GM12878 (cell line): ENCODE results near the gene CFAP20. TPM values are rescaled to one million over a fixed set of nuclear protein-coding genes. Genes with fewer than 3 reads are reported as not detected.
A peak's percentile ranks its signal among the peaks of the same experiment; 100 is the strongest.

Experiments
- ATAC-seq: fragments of 200-7000 bp; cut with Tn5 transposase; 3 replicates; pipeline ENCODE4 v1.9.1; 2020; ENCODE audit warnings: mild to moderate bottlenecking, moderate library complexity
- BruUV-seq: library from RNA; stranded (reverse); fragments of 400-500 nt; replicated peaks from 2 replicates; lab custom pipeline; 2021; lab: Mats Ljungman, UMichigan
- CTCF ChIA-PET: fragments of 300-600 bp; sonication (Branson Sonifier 250); formaldehyde crosslinking; extraction: SDS; loops from one replicate; lab custom pipeline; 2021; ENCODE audit warnings: inconsistent platforms; lab: Yijun Ruan, JAX
- POLR2A ChIA-PET: fragments of 350-600 bp; formaldehyde crosslinking; extraction: SDS; loops from one replicate; lab custom pipeline; 2021; ENCODE audit warnings: inconsistent platforms; lab: Charles Lee
- RAD21 ChIA-PET: fragments of 300-600 bp; sonication (Branson Sonifier 250); formaldehyde crosslinking; loops from one replicate; lab custom pipeline; 2023; ENCODE audit warnings: antibody characterized with exemption; ENCODE audit not compliant: unreplicated experiment; lab: Charles Lee
- SMC1A ChIA-PET: fragments of 300-600 bp; sonication (Branson Sonifier 250); formaldehyde crosslinking; loops from one replicate; lab custom pipeline; 2023; ENCODE audit not compliant: unreplicated experiment, uncharacterized antibody; lab: Charles Lee
- DNase-seq: peaks from one replicate; pipeline ENCODE4 v3.0.0-alpha.2; 2011; ENCODE audit warnings: low read depth, low spot score
- FAIRE-seq: peaks from 3 replicates; lab custom pipeline; 2011; peaks lifted over from hg19 to GRCh38; lab: Jason Lieb, UNC
- H2AFZ ChIP-seq: 2 replicates; pipeline ENCODE4 v1.6.0; 2011; ENCODE audit warnings: low read depth, low read length, control low read depth; ENCODE audit not compliant: control insufficient read depth
- H3K27ac ChIP-seq: 2 replicates; pipeline ENCODE4 v1.5.1; 2011; ENCODE audit warnings: control low read depth; ENCODE audit not compliant: control insufficient read depth, insufficient read depth
- H3K27me3 ChIP-seq, 2 experiments: replicated peaks in 1 of 2; 2 replicates each; pipeline versions ENCODE4 v1.6.0 to v1.6.1; 2011; ENCODE audit warnings: low read length in 1 of 2; ENCODE audit not compliant: control insufficient read depth in 2 of 2, insufficient read depth in 2 of 2
- H3K36me3 ChIP-seq, 2 experiments: 2 replicates each; pipeline ENCODE4 v1.5.1; 2011; ENCODE audit warnings: low read length in 1 of 2; ENCODE audit not compliant: control insufficient read depth in 2 of 2, insufficient read depth in 2 of 2
- H3K4me1 ChIP-seq: 2 replicates; pipeline ENCODE4 v1.6.1; 2011; ENCODE audit warnings: mild to moderate bottlenecking, low read length, moderate library complexity, mixed read lengths; ENCODE audit not compliant: control insufficient read depth, insufficient read depth
- H3K4me2 ChIP-seq: 2 replicates; pipeline ENCODE4 v1.6.0; 2011; ENCODE audit warnings: control low read depth; ENCODE audit not compliant: control insufficient read depth, insufficient read depth
- H3K4me3 ChIP-seq: fragments of 200-600 bp; sonication (generic); 2 replicates; pipeline ENCODE4 v1.5.1; 2016
- H3K79me2 ChIP-seq: 2 replicates; pipeline ENCODE4 v1.6.0; 2011; ENCODE audit warnings: low read length; ENCODE audit not compliant: control insufficient read depth, insufficient read depth
- H3K9ac ChIP-seq: 2 replicates; pipeline ENCODE4 v1.8.0; 2011; ENCODE audit warnings: low read length, control low read depth, mixed read lengths; ENCODE audit not compliant: control insufficient read depth, insufficient read depth
- H3K9me3 ChIP-seq: replicated peaks from 3 replicates; pipeline ENCODE4 v1.5.1; 2011; ENCODE audit warnings: mild to moderate bottlenecking, low read length; ENCODE audit not compliant: control insufficient read depth, insufficient read depth
- H4K20me1 ChIP-seq: 2 replicates; pipeline ENCODE4 v1.6.0; 2011; ENCODE audit not compliant: control insufficient read depth, insufficient read depth
- CEBPZ ChIP-seq: fragments of 150-350 bp; IDR thresholded peaks from 2 replicates; pipeline ENCODE4 v1.6.1; 2016; ENCODE audit warnings: low read depth, low read length
- CHD1 ChIP-seq: IDR thresholded peaks from 2 replicates; pipeline ENCODE4 v1.6.1; 2012; ENCODE audit warnings: low read depth, low read length, improper control_type of control experiment
- CHD2 ChIP-seq: IDR thresholded peaks from 2 replicates; pipeline ENCODE4 v1.6.1; 2011; ENCODE audit warnings: low read depth, low read length, improper control_type of control experiment, borderline replicate concordance
- EGR1 ChIP-seq, 2 experiments: IDR thresholded peaks; 1 replicate in 1 of 2; 2 replicates in 1 of 2; pipeline ENCODE4 v1.6.1; 2011 to 2012; ENCODE audit warnings: low read depth in 2 of 2, low read length in 2 of 2, borderline replicate concordance in 1 of 2, mild to moderate bottlenecking in 1 of 2, moderate library complexity in 1 of 2
- EP300 ChIP-seq, 2 experiments: fragments of 150-350 bp in 1 of 2; IDR thresholded peaks; 2 replicates each; pipeline ENCODE4 v1.6.1; 2011 to 2012; ENCODE audit warnings: low read depth in 2 of 2, low read length in 2 of 2, borderline replicate concordance in 1 of 2, improper control_type of control experiment in 1 of 2, inconsistent platforms in 1 of 2; ENCODE audit not compliant: control insufficient read depth in 1 of 2
- EZH2 ChIP-seq: IDR thresholded peaks from 2 replicates; pipeline ENCODE4 v1.6.1; 2012; ENCODE audit warnings: low read depth, mild to moderate bottlenecking, control low read depth, inconsistent platforms, low read length, borderline replicate concordance; ENCODE audit not compliant: control insufficient read depth
- JUND ChIP-seq: IDR thresholded peaks from 2 replicates; pipeline ENCODE4 v1.6.1; 2012; ENCODE audit warnings: low read depth, mild to moderate bottlenecking, low read length, improper control_type of control experiment, moderate library complexity
- MTA3 ChIP-seq: IDR thresholded peaks from 2 replicates; pipeline ENCODE4 v1.6.1; 2012; ENCODE audit warnings: low read length, inconsistent platforms, borderline replicate concordance
- STAT1 ChIP-seq: fragments of 450-650 bp; conservative IDR thresholded peaks from 2 replicates; pipeline ENCODE4 v1.6.1; 2014; ENCODE audit warnings: antibody characterized with exemption, mild to moderate bottlenecking
- ZSCAN29 ChIP-seq: fragments of 450-650 bp; IDR thresholded peaks from 2 replicates; pipeline ENCODE4 v1.6.1; 2017; ENCODE audit warnings: mild to moderate bottlenecking, moderate library complexity
- WGBS: methylation state at CpG from one replicate; pipeline ENCODE4 v1.1.6; 2016; ENCODE audit warnings: low lambda C conversion rate; ENCODE audit not compliant: insufficient replicate concordance, insufficient coverage; ENCODE audit errors: missing lambda C conversion rate; 5-methylcytosine and 5-hydroxymethylcytosine counted together
- in situ Hi-C: fragments of 300-500 bp; cut with MboI; formaldehyde crosslinking; loops from 9 replicates; pipeline ENCODE4 v1.14.3; 2018; ENCODE audit warnings: mixed read lengths
- intact Hi-C: fragments of 100-400 bp; cut with micrococcal nuclease; formaldehyde crosslinking; loops from one replicate; pipeline ENCODE4 v1.14.2; 2022; ENCODE audit not compliant: unreplicated experiment
- polyA plus RNA-seq, 11 experiments: library from polyadenylated mRNA; depleted of rRNA in 4 of 11; unstranded in 6 of 11; stranded (reverse) in 5 of 11; fragments of >200 nt; fragmentation: Nextera tagmentation in 4 of 11; fragmentation: Illumina TruSeq in 1 of 11; extraction: Ambion mirVana in 4 of 11; extraction: Trizol in 1 of 11; gene quantifications; 1 replicate in 1 of 11; 2 replicates in 10 of 11; pipeline versions ENCODE4 v1.2.1 to v1.2.3, GENCODE V29; 2011 to 2016; ENCODE audit warnings: inconsistent platforms in 2 of 11, missing spikeins in 2 of 11, low read depth in 1 of 11
- total RNA-seq, 4 experiments: library from RNA; depleted of rRNA in 3 of 4; stranded (reverse); fragments of >200 nt in 3 of 4; fragmentation: Illumina TruSeq in 1 of 4; extraction: Trizol in 1 of 4; gene quantifications; 2 replicates each; pipeline versions ENCODE4 v1.2.1 to v1.2.3, GENCODE V29; 2013 to 2021

Gene CFAP20
- total and polyA plus RNA-seq, 10 of the 15 experiments (the other 5 are each of a cell fraction or from before 2014, with no cell fraction given), result 10.9 to 61.7 (median 46.2) TPM

DNA sequence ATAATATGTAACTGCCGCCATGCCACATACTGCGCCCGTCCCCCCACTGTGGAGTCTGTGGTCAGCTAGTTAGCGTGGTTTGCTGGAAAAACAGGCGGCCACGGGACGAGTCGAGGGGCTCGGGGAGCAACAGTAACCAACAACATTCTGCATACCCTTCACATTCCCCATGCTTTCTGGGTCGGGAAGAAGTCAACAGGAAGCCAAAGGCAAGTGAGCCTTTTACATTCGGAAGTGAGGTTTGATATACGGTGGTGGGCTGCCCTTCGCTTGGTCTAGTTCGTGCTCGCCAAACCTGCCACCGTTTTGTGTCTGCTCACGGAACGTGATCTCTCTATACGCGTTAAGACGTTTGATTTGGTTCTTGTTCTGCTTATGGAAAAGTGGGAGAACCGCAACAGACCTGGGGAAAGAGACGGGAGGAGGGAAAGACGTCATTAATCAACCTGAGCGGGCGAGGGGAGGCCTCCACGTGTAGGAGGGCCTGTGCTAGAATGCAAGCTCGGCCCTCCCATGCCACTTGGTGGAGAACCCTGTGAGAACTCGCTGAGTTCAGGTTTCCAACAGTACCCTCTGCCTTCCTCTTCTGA is 28.9 kb upstream of the CFAP20 start:
- RAD21 ChIA-PET, result no interaction called here
- H3K4me2 ChIP-seq, result no peak overlapping the region
- WGBS, result 90% methylated on average over 29 of the region's 29 CpGs

GRCh38 chr16:58157239-58157638 is 28.1 kb upstream of the CFAP20 start:
- in situ Hi-C loops, result no loop called here
- FAIRE-seq (no peak), ATAC-seq (no peak), DNase-seq (no peak)
- ChIA-PET SMC1A (interaction anchor here (2.0 kb wide), 1 partner anchor 30 kb away, joined by 7 read pairs; no protein-coding TSS in a partner anchor), CTCF (no interaction called here), POLR2A (interaction anchor here (0.6 kb wide), 2 partner anchors 441 to 470 kb away, joined by 3 read pairs; no protein-coding TSS in a partner anchor), RAD21 (interaction anchor here (0.8 to 1.6 kb wide), 4 partner anchors 27 to 37 kb away, joined by 3 to 6 read pairs (median 4); no protein-coding TSS in a partner anchor)
- Histone ChIP-seq H4K20me1 (no peaks in the 10 kb centered on the region), H3K4me3 (no peak overlapping the region), H3K4me1 (no peaks in the 10 kb centered on the region), H3K36me3 (peaks cover 12 to 13% of the 10 kb centered on the region in 2 experiments; a peak in 3 of 4 replicates), H3K79me2 (no peaks in the 10 kb centered on the region), H3K9ac (no peak overlapping the region), H3K9me3 (no peaks in the 10 kb centered on the region), H3K27me3 (no peaks in the 10 kb centered on the region), H2AFZ (no peak overlapping the region), H3K4me2 (no peak overlapping the region), H3K27ac (no peak overlapping the region)
- 30% methylated on average over 2 of the region's 2 CpGs for WGBS
- no TSS peak for BruUV-seq
- intact Hi-C loops, result no loop called here
- TF ChIP-seq EP300 (IDR thresholded peaks at IDR 0.05; ENCODE audit: borderline replicate concordance in 1 of 2, control insufficient read depth in 1 of 2, low read depth in 2 of 2, low read length in 2 of 2) (no peak), CHD2 (no peak), EZH2 (no peak), CEBPZ (no peak), ZSCAN29 (no peak), STAT1 (no peak), CHD1 (no peak), JUND (no peak)

More for the DNA sequence above, 28.9 kb upstream of the CFAP20 start:
- FAIRE-seq, result no peak
- TF ChIP-seq MTA3 (0 out of 2 replicates have a peak, but pooled peaks have one; percentile 1), EGR1 (IDR thresholded peaks at IDR 0.05; ENCODE audit: borderline replicate concordance in 1 of 2, low read depth in 2 of 2, low read length in 2 of 2) (no peak), CHD2 (no peak)
- ChIA-PET POLR2A (interaction anchor here (0.6 kb wide), 1 partner anchor 469 kb away, joined by 3 read pairs; no protein-coding TSS in a partner anchor), SMC1A (no interaction called here), CTCF (no interaction called here)
- intact Hi-C loops (no loop called here), in situ Hi-C loops (no loop called here)
- peaks cover 15 to 16% of the 10 kb centered on the region in 2 experiments; a peak in 3 of 4 replicates for H3K36me3 ChIP-seq
- H3K27me3 ChIP-seq, result no peaks in the 10 kb centered on the region
- no peak for ATAC-seq
- no peaks in the 10 kb centered on the region for H3K79me2 ChIP-seq
- no peak overlapping the region for H3K4me3 ChIP-seq
- no peak overlapping the region for H2AFZ ChIP-seq
- no peaks in the 10 kb centered on the region for H3K4me1 ChIP-seq
- H3K27ac ChIP-seq, result no peak overlapping the region
- BruUV-seq, result no TSS peak
- H3K9me3 ChIP-seq, result no peaks in the 10 kb centered on the region
- H3K9ac ChIP-seq, result no peak overlapping the region
- no peak for DNase-seq
- H4K20me1 ChIP-seq, result no peaks in the 10 kb centered on the region
